Measurements from ENCODE around the gene TRIM72.

DNA sequence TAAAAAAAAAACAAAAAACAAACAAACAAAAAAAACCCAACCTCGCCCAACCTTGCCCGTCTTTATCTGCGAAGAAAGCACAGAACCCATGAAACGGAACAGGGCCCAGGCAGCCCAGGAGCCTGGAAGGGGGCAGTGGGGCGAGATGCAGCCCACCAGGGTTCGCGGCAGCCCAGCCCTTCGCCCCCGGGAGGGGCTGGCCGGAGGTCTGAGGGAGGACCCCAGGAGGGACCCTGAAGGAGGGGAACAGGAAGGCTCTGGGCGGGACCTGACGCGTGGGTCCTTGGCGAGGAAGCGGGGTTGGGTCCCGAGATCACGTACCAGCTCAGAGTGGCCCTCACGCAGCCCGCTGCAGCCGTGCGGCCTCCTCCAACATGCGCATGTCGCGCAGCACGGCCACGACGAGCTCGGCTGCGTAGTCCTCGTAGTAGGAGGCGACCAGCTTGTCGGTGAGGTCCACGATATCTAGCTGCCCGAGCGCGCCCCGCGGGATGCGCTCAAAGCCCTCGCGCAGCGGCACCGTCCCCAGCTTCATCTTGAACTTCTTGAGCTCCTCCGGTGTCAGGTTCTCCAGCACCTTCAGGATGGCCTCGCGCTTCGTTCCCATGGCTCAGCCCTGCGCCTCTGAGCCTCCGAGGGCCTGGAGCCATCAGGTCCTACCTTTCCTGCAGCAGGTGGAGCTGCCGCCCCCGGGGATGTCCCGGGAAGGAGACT lies 2.7 kb downstream of the TRIM72 start, which contains the start of gene PYDC1:
- TF ChIP-seq, protein P1, sequence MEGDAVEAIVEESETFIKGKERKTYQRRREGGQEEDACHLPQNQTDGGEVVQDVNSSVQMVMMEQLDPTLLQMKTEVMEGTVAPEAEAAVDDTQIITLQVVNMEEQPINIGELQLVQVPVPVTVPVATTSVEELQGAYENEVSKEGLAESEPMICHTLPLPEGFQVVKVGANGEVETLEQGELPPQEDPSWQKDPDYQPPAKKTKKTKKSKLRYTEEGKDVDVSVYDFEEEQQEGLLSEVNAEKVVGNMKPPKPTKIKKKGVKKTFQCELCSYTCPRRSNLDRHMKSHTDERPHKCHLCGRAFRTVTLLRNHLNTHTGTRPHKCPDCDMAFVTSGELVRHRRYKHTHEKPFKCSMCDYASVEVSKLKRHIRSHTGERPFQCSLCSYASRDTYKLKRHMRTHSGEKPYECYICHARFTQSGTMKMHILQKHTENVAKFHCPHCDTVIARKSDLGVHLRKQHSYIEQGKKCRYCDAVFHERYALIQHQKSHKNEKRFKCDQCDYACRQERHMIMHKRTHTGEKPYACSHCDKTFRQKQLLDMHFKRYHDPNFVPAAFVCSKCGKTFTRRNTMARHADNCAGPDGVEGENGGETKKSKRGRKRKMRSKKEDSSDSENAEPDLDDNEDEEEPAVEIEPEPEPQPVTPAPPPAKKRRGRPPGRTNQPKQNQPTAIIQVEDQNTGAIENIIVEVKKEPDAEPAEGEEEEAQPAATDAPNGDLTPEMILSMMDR (IDR thresholded peaks at IDR 0.05): no peak
- TF ChIP-seq POLR2A (IDR thresholded peaks at IDR 0.05): no peak

All from transverse colon (tissue), 3 donors.